ENCODE results near the gene LSM3. TPM values are rescaled to one million over a fixed set of nuclear protein-coding genes. Genes with fewer than 3 reads are reported as not detected.

The LSM3 gene
- total and polyA plus RNA-seq, 9 of the 15 experiments (the other 6 are each of a cell fraction or from before 2014, with no cell fraction given) = 33.8 to 203 (median 61.2) TPM

- no peak for TF ChIP-seq NFYB (IDR thresholded peaks at IDR 0.05; ENCODE audit: extremely low read depth, insufficient read length)
- TF ChIP-seq POLR2A (conservative IDR thresholded peaks at IDR 0.05) = peak; percentile 98
- TF ChIP-seq PHF20 (IDR thresholded peaks at IDR 0.05; ENCODE audit: partially characterized antibody) = peak; percentile 87
- TF ChIP-seq CHAMP1 (IDR thresholded peaks at IDR 0.05) = no peak
- TF ChIP-seq TAF15 (IDR thresholded peaks at IDR 0.05; ENCODE audit: low read depth, low read length) = no peak
- TF ChIP-seq GTF2E2 (tag; IDR thresholded peaks at IDR 0.05) = peak; percentile 97
- peak; percentile 71; the same call in 1 of the 2 replicates for TF ChIP-seq ZNF830 (CRISPR knock-in tag; IDR thresholded peaks at IDR 0.05)
- TF ChIP-seq DIDO1 (tag; IDR thresholded peaks at IDR 0.05; ENCODE audit: low read depth) = peak; percentile 84
- peak; percentile 90 for TF ChIP-seq ZBTB1 (CRISPR knock-in tag; IDR thresholded peaks at IDR 0.05; ENCODE audit: borderline replicate concordance, low read depth)
- TF ChIP-seq RBM39 (optimal IDR thresholded peaks at IDR 0.05; ENCODE audit: low read depth, low read length) = no peak
- TF ChIP-seq, protein P1, sequence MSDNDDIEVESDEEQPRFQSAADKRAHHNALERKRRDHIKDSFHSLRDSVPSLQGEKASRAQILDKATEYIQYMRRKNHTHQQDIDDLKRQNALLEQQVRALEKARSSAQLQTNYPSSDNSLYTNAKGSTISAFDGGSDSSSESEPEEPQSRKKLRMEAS (CRISPR knock-in tag; IDR thresholded peaks at IDR 0.05) = peak; percentile 87
- TF ChIP-seq EP300 (IDR thresholded peaks at IDR 0.05; ENCODE audit: low read length) = no peak
- peak; percentile 89; the same call in 1 of the 2 replicates for TF ChIP-seq CBX1 (IDR thresholded peaks at IDR 0.05; ENCODE audit: low read depth)
- peak in 1 of 2 experiments; percentile 42; a peak in 2 of 4 replicates for TF ChIP-seq TRIM24 (IDR thresholded peaks at IDR 0.05)
- peak; percentile 95 for TF ChIP-seq RB1 (IDR thresholded peaks at IDR 0.05; ENCODE audit: low read depth)
- peak; percentile 79; the same call in 1 of the 2 replicates for TF ChIP-seq ZNF224 (CRISPR knock-in tag; IDR thresholded peaks at IDR 0.05)
- peak; percentile 79 to 87; a peak in 3 of 4 replicates for TF ChIP-seq UBTF (IDR thresholded peaks at IDR 0.05; ENCODE audit: borderline replicate concordance in 1 of 2, low read depth in 2 of 2, low read length in 2 of 2)
- no peak; the same call in 1 of the 2 replicates for TF ChIP-seq TEAD4 (IDR thresholded peaks at IDR 0.05; ENCODE audit: low read length)
- TF ChIP-seq TEAD4 (CRISPR knock-in tag; IDR thresholded peaks at IDR 0.05; ENCODE audit: borderline replicate concordance) = no peak
- peak; percentile 89 for TF ChIP-seq GABPB1 (CRISPR knock-in tag; IDR thresholded peaks at IDR 0.05)
- no peak for TF ChIP-seq FOXJ2 (tag; IDR thresholded peaks at IDR 0.05)
- TF ChIP-seq ETV6 (IDR thresholded peaks at IDR 0.05; ENCODE audit: borderline replicate concordance in 1 of 2, low read depth in 2 of 2, low read length in 1 of 2) = peak; percentile 79 to 88; a peak in 3 of 4 replicates
- peak; percentile 90 for TF ChIP-seq ETV6 (CRISPR knock-in tag; IDR thresholded peaks at IDR 0.05; ENCODE audit: borderline replicate concordance)
- no peak for TF ChIP-seq CSDE1 (IDR thresholded peaks at IDR 0.05)
- TF ChIP-seq MCM3 (IDR thresholded peaks at IDR 0.05) = no peak
Observed at GRCh38 chr3:14178247-14179113, at the start of gene LSM3, which contains the start of gene XPC (continued).

Measured in K562 (cell line).